ENCODE results near the gene FES.

FES gene

DNA sequence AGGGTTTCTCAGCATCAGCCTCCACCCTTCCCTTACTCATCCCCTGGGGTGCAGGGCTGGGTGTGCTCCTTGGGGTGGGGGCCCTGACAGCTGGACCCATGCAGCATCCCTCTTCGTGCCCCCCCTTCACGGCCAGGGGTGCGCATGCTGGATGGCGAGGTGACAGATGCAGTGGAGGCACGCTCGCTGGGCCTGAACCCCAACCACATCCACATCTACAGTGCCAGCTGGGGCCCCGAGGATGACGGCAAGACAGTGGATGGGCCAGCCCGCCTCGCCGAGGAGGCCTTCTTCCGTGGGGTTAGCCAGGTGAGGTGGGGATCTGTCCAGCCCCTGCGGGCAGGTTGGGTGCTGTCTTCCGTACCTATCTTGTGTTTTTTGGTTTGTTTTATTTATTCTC is 6.3 kb upstream of the FES start:
- ATAC-seq (no peak), DNase-seq (no peak)
- Mint-ChIP-seq H3K27me3 (no peaks in the 10 kb centered on the region), H3K27ac (peak overlapping the region in 1 of 2 donors; percentile 73), H3K9me3 (no peaks in the 10 kb centered on the region), H3K4me3 (peak overlapping the region in 1 of 2 donors; percentile 1), H3K4me1 (peaks cover 49% of the 10 kb centered on the region)

DNA sequence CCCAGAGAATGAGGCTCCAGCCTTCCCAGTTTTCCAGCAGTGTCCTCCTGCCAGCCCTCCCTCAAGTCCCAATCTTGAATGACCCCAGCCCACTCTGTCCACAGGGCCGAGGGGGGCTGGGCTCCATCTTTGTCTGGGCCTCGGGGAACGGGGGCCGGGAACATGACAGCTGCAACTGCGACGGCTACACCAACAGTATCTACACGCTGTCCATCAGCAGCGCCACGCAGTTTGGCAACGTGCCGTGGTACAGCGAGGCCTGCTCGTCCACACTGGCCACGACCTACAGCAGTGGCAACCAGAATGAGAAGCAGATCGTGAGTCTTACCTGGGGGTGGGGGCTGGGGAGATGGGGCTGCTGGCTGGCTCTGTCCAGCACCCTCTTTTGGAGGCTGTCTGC is 5.6 kb upstream of the FES start:
- DNase-seq (no peak), ATAC-seq (no peak)
- peaks cover 49% of the 10 kb centered on the region for H3K4me1 Mint-ChIP-seq
- H3K27ac Mint-ChIP-seq: no peak overlapping the region
- no peaks in the 10 kb centered on the region for H3K27me3 Mint-ChIP-seq
- no peak overlapping the region for H3K4me3 Mint-ChIP-seq
- no peaks in the 10 kb centered on the region for H3K9me3 Mint-ChIP-seq

DNA sequence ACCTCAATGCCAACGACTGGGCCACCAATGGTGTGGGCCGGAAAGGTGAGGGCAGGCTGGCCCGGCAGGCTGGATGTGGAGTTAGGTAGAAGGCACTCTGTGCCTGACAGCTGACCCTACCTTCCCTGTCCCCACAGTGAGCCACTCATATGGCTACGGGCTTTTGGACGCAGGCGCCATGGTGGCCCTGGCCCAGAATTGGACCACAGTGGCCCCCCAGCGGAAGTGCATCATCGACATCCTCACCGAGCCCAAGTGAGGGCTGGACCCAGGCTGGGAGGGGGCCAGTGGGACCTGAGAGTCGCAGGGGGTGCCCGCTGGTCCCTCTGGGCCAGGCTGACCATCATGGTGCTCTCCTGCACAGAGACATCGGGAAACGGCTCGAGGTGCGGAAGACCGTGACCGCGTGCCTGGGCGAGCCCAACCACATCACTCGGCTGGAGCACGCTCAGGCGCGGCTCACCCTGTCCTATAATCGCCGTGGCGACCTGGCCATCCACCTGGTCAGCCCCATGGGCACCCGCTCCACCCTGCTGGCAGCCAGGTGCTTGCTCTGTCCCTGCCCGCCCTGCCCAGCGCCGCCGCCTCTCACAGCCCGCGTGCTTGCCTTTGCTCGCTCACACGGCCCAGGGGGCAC is 4.5 kb upstream of the FES start:
- Mint-ChIP-seq H3K9me3 (no peaks in the 10 kb centered on the region), H3K27me3 (peaks cover 3% of the 10 kb centered on the region), H3K27ac (no peak overlapping the region), H3K4me1 (peaks cover 43% of the 10 kb centered on the region), H3K4me3 (no peak overlapping the region)
- DNase-seq (no peak), ATAC-seq (no peak)

DNA sequence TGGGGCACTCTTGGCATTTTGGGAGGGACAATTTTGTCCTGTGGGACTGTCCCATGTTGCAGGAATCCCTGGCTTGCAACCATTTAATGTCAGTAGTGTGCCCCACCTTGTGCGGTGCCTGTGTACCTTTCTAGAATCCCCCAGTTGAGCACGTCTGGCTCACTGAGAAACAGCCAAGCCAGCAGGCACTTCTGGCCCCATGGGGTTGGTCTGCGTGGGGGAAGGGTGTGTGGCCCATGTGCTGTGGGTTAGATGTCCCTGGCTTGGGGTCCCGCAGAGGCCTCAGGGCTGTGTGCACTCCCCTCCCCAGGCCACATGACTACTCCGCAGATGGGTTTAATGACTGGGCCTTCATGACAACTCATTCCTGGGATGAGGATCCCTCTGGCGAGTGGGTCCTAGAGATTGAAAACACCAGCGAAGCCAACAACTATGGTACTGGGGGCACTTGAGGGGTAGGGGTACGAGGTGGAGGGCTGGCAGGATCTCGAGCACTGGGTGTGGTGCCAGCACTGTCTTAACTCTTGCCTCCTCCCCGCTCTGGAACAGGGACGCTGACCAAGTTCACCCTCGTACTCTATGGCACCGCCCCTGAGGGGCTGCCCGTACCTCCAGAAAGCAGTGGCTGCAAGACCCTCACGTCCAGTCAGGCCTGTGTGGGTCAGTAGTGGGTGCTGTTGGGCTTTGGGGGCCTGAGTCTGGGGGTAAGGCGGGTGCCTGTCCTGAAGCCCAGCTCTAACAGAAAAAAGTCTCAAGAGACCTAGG is 3.7 kb upstream of the FES start:
- H3K27me3 Mint-ChIP-seq: peaks cover 9% of the 10 kb centered on the region
- no peak for ATAC-seq
- DNase-seq: no peak
- no peak overlapping the region for H3K4me3 Mint-ChIP-seq
- no peaks in the 10 kb centered on the region for H3K9me3 Mint-ChIP-seq
- H3K27ac Mint-ChIP-seq: no peak overlapping the region
- H3K4me1 Mint-ChIP-seq: peaks cover 44% of the 10 kb centered on the region

DNA sequence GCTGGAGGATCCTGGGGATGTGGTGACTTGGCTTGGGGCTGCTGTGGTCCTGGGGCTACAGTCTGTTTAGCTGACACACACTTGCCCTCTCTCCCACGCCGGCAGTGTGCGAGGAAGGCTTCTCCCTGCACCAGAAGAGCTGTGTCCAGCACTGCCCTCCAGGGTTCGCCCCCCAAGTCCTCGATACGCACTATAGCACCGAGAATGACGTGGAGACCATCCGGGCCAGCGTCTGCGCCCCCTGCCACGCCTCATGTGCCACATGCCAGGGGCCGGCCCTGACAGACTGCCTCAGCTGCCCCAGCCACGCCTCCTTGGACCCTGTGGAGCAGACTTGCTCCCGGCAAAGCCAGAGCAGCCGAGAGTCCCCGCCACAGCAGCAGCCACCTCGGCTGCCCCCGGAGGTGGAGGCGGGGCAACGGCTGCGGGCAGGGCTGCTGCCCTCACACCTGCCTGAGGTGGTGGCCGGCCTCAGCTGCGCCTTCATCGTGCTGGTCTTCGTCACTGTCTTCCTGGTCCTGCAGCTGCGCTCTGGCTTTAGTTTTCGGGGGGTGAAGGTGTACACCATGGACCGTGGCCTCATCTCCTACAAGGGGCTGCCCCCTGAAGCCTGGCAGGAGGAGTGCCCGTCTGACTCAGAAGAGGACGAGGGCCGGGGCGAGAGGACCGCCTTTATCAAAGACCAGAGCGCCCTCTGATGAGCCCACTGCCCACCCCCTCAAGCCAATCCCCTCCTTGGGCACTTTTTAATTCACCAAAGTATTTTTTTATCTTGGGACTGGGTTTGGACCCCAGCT is 2.9 kb upstream of the FES start:
- H3K4me1 Mint-ChIP-seq: peaks cover 48% of the 10 kb centered on the region

DNA sequence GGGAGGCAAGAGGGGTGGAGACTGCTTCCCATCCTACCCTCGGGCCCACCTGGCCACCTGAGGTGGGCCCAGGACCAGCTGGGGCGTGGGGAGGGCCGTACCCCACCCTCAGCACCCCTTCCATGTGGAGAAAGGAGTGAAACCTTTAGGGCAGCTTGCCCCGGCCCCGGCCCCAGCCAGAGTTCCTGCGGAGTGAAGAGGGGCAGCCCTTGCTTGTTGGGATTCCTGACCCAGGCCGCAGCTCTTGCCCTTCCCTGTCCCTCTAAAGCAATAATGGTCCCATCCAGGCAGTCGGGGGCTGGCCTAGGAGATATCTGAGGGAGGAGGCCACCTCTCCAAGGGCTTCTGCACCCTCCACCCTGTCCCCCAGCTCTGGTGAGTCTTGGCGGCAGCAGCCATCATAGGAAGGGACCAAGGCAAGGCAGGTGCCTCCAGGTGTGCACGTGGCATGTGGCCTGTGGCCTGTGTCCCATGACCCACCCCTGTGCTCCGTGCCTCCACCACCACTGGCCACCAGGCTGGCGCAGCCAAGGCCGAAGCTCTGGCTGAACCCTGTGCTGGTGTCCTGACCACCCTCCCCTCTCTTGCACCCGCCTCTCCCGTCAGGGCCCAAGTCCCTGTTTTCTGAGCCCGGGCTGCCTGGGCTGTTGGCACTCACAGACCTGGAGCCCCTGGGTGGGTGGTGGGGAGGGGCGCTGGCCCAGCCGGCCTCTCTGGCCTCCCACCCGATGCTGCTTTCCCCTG is 2.2 kb upstream of the FES start:
- H3K4me1 Mint-ChIP-seq: peaks cover 42% of the 10 kb centered on the region
- ATAC-seq (no peak), DNase-seq (peak in 1 of 2 donors; percentile 40)
- H3K27me3 Mint-ChIP-seq: peaks cover 9% of the 10 kb centered on the region
- peak overlapping the region in 1 of 2 donors; percentile 57 for H3K4me3 Mint-ChIP-seq
- no peaks in the 10 kb centered on the region for H3K9me3 Mint-ChIP-seq
- H3K27ac Mint-ChIP-seq: no peak overlapping the region

More for the DNA sequence above, 2.9 kb upstream of the FES start:
- peak overlapping the region in 1 of 2 donors; percentile 39 for H3K4me3 Mint-ChIP-seq
- DNase-seq: peak in 1 of 2 donors; percentile 29
- no peaks in the 10 kb centered on the region for H3K9me3 Mint-ChIP-seq
- peaks cover 9% of the 10 kb centered on the region for H3K27me3 Mint-ChIP-seq
- peak overlapping the region in 1 of 2 donors; percentile 42 for H3K27ac Mint-ChIP-seq
- ATAC-seq: no peak

DNA sequence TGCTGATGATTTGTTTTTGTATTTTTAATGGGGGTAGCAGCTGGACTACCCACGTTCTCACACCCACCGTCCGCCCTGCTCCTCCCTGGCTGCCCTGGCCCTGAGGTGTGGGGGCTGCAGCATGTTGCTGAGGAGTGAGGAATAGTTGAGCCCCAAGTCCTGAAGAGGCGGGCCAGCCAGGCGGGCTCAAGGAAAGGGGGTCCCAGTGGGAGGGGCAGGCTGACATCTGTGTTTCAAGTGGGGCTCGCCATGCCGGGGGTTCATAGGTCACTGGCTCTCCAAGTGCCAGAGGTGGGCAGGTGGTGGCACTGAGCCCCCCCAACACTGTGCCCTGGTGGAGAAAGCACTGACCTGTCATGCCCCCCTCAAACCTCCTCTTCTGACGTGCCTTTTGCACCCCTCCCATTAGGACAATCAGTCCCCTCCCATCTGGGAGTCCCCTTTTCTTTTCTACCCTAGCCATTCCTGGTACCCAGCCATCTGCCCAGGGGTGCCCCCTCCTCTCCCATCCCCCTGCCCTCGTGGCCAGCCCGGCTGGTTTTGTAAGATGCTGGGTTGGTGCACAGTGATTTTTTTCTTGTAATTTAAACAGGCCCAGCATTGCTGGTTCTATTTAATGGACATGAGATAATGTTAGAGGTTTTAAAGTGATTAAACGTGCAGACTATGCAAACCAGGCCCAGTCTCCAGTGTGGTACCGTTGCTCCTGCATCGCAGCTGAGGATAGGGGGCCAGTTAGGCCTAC is 1.4 kb upstream of the FES start:
- DNase-seq: peak in 1 of 2 donors; percentile 50
- H3K27me3 Mint-ChIP-seq: peaks cover 9% of the 10 kb centered on the region
- peak overlapping the region; percentile 21 to 57 for H3K4me3 Mint-ChIP-seq
- peak overlapping the region in 1 of 2 donors; percentile 65 for H3K27ac Mint-ChIP-seq
- ATAC-seq: peak; percentile 5
- H3K9me3 Mint-ChIP-seq: no peaks in the 10 kb centered on the region
- H3K4me1 Mint-ChIP-seq: peaks cover 39% of the 10 kb centered on the region

DNA sequence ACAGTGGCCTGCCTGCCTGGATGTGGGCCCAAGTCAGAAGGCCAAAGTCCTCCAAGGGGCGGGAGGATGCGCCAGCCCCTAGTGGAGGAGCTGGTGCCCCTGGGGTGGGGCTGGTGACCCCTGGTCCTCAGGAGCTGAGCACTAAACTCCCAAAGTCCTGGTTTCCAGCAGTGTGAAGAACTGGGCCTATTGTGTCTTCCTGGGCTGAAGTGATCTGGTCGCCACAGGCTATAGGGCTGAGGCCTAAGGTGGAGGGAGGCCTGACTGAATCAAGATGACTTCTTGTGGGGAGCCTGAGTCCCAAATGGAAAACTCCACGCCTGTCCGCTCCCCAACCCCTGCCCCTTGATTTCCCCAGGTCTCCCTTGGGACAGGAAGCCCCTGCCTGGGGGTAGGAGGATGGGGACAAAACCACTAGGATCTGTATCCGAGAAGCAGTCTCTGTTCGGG is 753 bp upstream of the FES start:
- DNase-seq: peak in 1 of 2 donors; percentile 53
- Mint-ChIP-seq H3K9me3 (no peaks in the 10 kb centered on the region), H3K4me1 (peaks cover 39% of the 10 kb centered on the region), H3K27ac (peak overlapping the region; percentile 34 to 65), H3K27me3 (peaks cover 9% of the 10 kb centered on the region), H3K4me3 (peak overlapping the region; percentile 21 to 57)
- ATAC-seq: peak; percentile 21

DNA sequence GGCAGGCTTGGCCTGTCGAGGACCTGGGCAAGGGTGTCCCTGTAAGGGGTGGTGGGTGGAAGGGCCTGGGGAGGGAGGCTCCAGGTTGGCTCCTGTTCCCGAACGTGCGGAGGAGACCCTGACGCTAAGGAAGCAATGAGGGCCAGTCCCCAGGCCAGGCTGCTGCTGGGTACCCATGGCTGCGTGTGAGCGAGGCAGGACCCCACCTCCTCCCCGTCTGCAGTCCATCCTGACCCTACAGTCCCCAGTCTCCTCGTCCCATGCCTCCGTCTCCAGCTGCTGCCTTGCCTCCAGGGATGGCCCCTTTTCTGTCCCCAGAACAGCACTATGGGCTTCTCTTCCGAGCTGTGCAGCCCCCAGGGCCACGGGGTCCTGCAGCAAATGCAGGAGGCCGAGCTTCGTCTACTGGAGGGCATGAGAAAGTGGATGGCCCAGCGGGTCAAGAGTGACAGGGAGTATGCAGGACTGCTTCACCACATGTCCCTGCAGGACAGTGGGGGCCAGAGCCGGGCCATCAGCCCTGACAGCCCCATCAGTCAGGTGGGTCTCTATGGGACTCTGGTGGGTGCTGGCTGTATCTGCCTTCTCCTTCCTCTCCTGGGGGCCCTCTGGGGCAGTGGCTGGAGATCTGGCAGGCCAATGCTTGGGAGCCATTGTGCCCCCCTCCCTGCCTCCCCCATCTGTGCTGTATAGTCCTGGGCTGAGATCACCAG is 571 bp downstream of the FES start:
- Mint-ChIP-seq H3K4me3 (peak overlapping the region; percentile 32 to 66), H3K4me1 (peaks cover 45% of the 10 kb centered on the region), H3K9me3 (no peaks in the 10 kb centered on the region), H3K27ac (peak overlapping the region; percentile 63 to 65), H3K27me3 (peaks cover 9% of the 10 kb centered on the region)
- ATAC-seq (peak; percentile 19), DNase-seq (peak in 1 of 2 donors; percentile 66)

DNA sequence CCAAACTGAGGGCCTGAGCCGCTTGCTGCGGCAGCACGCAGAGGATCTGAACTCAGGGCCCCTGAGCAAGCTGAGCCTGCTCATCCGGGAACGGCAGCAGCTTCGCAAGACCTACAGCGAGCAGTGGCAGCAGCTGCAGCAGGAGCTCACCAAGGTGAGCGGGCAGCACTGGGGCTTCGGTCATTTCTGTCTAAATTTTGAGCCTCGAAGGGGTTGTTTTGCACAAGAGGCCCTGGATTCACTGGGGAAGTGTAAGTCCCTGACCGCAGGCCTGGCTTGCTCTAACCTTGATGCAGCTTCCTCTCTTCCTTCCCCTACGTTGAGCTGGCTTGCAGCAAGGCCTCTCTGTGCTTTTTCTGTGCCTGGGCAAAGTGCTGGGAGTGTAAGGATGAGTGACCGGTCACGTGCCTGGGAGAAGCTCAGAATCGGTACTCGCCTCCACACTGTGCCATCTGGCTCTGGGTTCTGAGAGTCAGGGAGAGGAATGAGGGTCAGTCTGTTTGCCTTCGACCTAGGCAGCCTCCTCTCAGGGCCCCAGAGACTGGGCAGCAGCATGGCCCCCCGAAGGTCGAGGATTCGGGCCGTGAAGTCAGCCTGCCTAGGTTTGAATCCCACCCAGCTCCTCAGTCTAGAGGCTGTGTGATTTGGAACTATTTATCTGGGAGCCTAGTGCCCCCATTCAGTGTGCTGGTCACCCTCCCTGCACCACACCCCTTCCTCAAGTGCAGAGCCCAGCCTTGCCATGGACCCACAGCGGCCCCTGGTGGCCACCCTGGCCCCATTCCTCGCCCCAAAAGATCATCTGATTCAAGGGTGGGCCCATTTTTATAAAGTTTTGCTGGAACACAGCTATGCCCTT is 1.4 kb downstream of the FES start:
- peak; percentile 83 to 84 for DNase-seq
- Mint-ChIP-seq H3K27me3 (peaks cover 9% of the 10 kb centered on the region), H3K4me1 (peaks cover 45% of the 10 kb centered on the region), H3K9me3 (no peaks in the 10 kb centered on the region), H3K27ac (peak overlapping the region; percentile 63 to 65), H3K4me3 (peak overlapping the region; percentile 32 to 66)
- ATAC-seq: peak; percentile 47

DNA sequence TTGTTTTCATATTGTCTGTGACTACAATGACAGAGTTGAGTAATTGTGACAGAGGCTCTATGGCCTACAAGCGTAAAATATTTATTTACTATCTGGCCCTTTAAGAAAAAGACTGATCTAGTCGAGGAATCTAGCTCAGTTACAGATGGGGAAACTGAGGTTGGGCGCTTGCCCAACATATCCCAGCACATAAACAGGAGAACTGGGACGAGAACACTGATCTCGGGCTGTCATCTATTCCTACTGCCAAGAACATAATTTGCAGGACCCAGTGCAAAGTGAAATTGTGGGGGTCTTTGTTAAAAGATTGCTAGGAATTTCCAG is 1.9 kb downstream of the FES start:
- peaks cover 45% of the 10 kb centered on the region for H3K4me1 Mint-ChIP-seq
- ATAC-seq (no peak), DNase-seq (no peak)
- H3K27me3 Mint-ChIP-seq: peaks cover 9% of the 10 kb centered on the region
- no peaks in the 10 kb centered on the region for H3K9me3 Mint-ChIP-seq
- H3K27ac Mint-ChIP-seq: no peak overlapping the region
- no peak overlapping the region for H3K4me3 Mint-ChIP-seq

DNA sequence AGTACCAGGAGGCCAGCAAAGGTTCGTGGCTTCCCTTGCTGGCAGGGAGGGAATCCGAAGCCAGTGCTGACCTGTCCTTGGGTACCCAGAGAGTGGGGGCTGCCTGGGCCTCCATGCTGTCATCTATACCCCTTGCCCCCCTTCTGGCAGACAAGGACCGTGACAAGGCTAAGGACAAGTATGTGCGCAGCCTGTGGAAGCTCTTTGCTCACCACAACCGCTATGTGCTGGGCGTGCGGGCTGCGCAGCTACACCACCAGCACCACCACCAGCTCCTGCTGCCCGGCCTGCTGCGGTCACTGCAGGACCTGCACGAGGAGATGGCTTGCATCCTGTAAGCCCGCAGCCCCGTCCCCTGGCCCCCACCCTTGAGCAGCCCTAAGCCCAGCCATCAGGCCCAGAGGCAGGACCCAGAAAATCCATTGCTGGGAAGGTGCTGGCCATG is 2.8 kb downstream of the FES start:
- no peak overlapping the region for H3K4me3 Mint-ChIP-seq
- H3K27me3 Mint-ChIP-seq: peaks cover 9% of the 10 kb centered on the region
- no peaks in the 10 kb centered on the region for H3K9me3 Mint-ChIP-seq
- H3K4me1 Mint-ChIP-seq: peaks cover 45% of the 10 kb centered on the region
- no peak for ATAC-seq
- no peak for DNase-seq
- no peak overlapping the region for H3K27ac Mint-ChIP-seq

DNA sequence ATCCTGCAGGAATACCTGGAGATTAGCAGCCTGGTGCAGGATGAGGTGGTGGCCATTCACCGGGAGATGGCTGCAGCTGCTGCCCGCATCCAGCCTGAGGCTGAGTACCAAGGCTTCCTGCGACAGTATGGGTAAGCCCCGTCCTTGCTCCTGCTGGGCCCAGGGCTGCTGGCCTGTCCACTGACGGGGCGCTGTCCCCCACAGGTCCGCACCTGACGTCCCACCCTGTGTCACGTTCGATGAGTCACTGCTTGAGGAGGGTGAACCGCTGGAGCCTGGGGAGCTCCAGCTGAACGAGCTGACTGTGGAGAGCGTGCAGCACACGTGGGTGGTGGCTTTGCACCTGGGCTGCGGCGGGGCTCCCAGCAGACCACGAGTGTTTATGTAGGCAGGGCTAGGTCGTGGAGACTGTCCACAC is 5.0 kb downstream of the FES start:
- DNase-seq (no peak), ATAC-seq (no peak)
- Mint-ChIP-seq H3K9me3 (no peaks in the 10 kb centered on the region), H3K4me3 (no peak overlapping the region), H3K27me3 (peaks cover 9% of the 10 kb centered on the region), H3K27ac (peak overlapping the region in 1 of 2 donors; percentile 59), H3K4me1 (peaks cover 26% of the 10 kb centered on the region)
